ENCODE data around the gene DPYD. TPM values are rescaled to one million over a fixed set of nuclear protein-coding genes. Genes with fewer than 3 reads are reported as not detected.

The DPYD gene
- total RNA-seq, 1 donor, result 81.9 TPM

GRCh38 chr1:97740891-97741290 lies 179.9 kb downstream of the DPYD start:
- no peak for DNase-seq (ENCODE audit: low read depth)
- no peak for TF ChIP-seq CTCF (IDR thresholded peaks at IDR 0.05; ENCODE audit: insufficient read depth, low read length)
- no peak overlapping the region for H3K4me3 ChIP-seq (ENCODE audit: low read depth, low read length)

- peak; percentile 22 for DNase-seq (ENCODE audit: low read depth)
- no peak for TF ChIP-seq CTCF (IDR thresholded peaks at IDR 0.05; ENCODE audit: insufficient read depth, low read length)
- H3K4me3 ChIP-seq (ENCODE audit: low read depth, low read length), result no peak overlapping the region
Observed at GRCh38 chr1:97739596-97740103, 181.2 kb downstream of the DPYD start.

- H3K4me3 ChIP-seq (ENCODE audit: low read depth, low read length), result no peak overlapping the region
- DNase-seq (ENCODE audit: low read depth), result no peak
- TF ChIP-seq CTCF (IDR thresholded peaks at IDR 0.05; ENCODE audit: insufficient read depth, low read length), result no peak
Observed at GRCh38 chr1:97738270-97738669, 182.6 kb downstream of the DPYD start.

- no peak for TF ChIP-seq CTCF (IDR thresholded peaks at IDR 0.05; ENCODE audit: insufficient read depth, low read length)
- H3K4me3 ChIP-seq (ENCODE audit: low read depth, low read length), result no peak overlapping the region
- DNase-seq (ENCODE audit: low read depth), result no peak
Observed at GRCh38 chr1:97730271-97730670, 190.6 kb downstream of the DPYD start.

- no peak for DNase-seq (ENCODE audit: low read depth)
- H3K4me3 ChIP-seq (ENCODE audit: low read depth, low read length), result no peak overlapping the region
- TF ChIP-seq CTCF (IDR thresholded peaks at IDR 0.05; ENCODE audit: insufficient read depth, low read length), result no peak
Observed at GRCh38 chr1:97728436-97728835, 192.4 kb downstream of the DPYD start.

GRCh38 chr1:97727029-97727428 lies 193.8 kb downstream of the DPYD start:
- no peak overlapping the region for H3K4me3 ChIP-seq (ENCODE audit: low read depth, low read length)
- no peak for DNase-seq (ENCODE audit: low read depth)
- no peak for TF ChIP-seq CTCF (IDR thresholded peaks at IDR 0.05; ENCODE audit: insufficient read depth, low read length)

- H3K4me3 ChIP-seq (ENCODE audit: low read depth, low read length), result no peak overlapping the region
- TF ChIP-seq CTCF (IDR thresholded peaks at IDR 0.05; ENCODE audit: insufficient read depth, low read length), result no peak
- no peak for DNase-seq (ENCODE audit: low read depth)
Observed at GRCh38 chr1:97726386-97726785, 194.4 kb downstream of the DPYD start.
